Measurements from ENCODE around the gene RIMKLA.
A peak's percentile ranks its signal among the peaks of the same experiment; 100 is the strongest.

- TF ChIP-seq, protein P1, sequence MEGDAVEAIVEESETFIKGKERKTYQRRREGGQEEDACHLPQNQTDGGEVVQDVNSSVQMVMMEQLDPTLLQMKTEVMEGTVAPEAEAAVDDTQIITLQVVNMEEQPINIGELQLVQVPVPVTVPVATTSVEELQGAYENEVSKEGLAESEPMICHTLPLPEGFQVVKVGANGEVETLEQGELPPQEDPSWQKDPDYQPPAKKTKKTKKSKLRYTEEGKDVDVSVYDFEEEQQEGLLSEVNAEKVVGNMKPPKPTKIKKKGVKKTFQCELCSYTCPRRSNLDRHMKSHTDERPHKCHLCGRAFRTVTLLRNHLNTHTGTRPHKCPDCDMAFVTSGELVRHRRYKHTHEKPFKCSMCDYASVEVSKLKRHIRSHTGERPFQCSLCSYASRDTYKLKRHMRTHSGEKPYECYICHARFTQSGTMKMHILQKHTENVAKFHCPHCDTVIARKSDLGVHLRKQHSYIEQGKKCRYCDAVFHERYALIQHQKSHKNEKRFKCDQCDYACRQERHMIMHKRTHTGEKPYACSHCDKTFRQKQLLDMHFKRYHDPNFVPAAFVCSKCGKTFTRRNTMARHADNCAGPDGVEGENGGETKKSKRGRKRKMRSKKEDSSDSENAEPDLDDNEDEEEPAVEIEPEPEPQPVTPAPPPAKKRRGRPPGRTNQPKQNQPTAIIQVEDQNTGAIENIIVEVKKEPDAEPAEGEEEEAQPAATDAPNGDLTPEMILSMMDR (IDR thresholded peaks at IDR 0.05; ENCODE audit: extremely low read depth in 1 of 2, insufficient read depth in 1 of 2, low read depth in 1 of 2, low read length in 2 of 2): peak in 1 of 2 donors; percentile 16
- TF ChIP-seq POLR2AphosphoS5 (IDR thresholded peaks at IDR 0.05; ENCODE audit: insufficient read depth, low read depth, low read length) (no peak), JUN (IDR thresholded peaks at IDR 0.05; ENCODE audit: borderline replicate concordance, insufficient read depth, insufficient read length, low read depth) (no peak), POLR2A (IDR thresholded peaks at IDR 0.05; ENCODE audit: low read depth, low read length) (no peak), GATA2 (IDR thresholded peaks at IDR 0.05; ENCODE audit: insufficient read depth, insufficient read length, low read depth, low read length) (no peak), MAX (IDR thresholded peaks at IDR 0.05; ENCODE audit: insufficient read depth, insufficient read length) (no peak), EZH2 (IDR thresholded peaks at IDR 0.05; ENCODE audit: borderline replicate concordance, low read depth, low read length, severe bottlenecking) (no peak), FOS (IDR thresholded peaks at IDR 0.05; ENCODE audit: borderline replicate concordance, insufficient read depth, low read length) (no peak)
These were observed 23.3 kb downstream of the RIMKLA start for GRCh38 chr1:42403880-42404400.
